OCI-LY3 (cell line): ENCODE measurements around the gene CORO6.

Experiments used
- H2AFZ ChIP-seq: fragments of 200-600, 300-600 bp; shearing (Covaris generic); 2 replicates; pipeline ENCODE4 v1.6.0; 2014; ENCODE audit warnings: antibody characterized with exemption, low read depth, low read length
- H3K27ac ChIP-seq: fragments of 200-600, 300-600 bp; sonication (generic); 2 replicates; pipeline ENCODE4 v1.5.1; 2014; ENCODE audit warnings: mild to moderate bottlenecking, low read length, moderate library complexity, mixed read lengths
- H3K27me3 ChIP-seq: fragments of 200-600, 300-600 bp; sonication (generic); 2 replicates; pipeline ENCODE4 v1.6.1; 2014; ENCODE audit warnings: low read depth, low read length, mixed read lengths
- H3K36me3 ChIP-seq: fragments of 200-600, 300-600 bp; sonication (generic); replicated peaks from 2 replicates; pipeline ENCODE3; 2014; ENCODE audit warnings: low read depth, low read length, mixed read lengths
- H3K4me1 ChIP-seq: fragments of 300-600, 200-600 bp; sonication (generic); 2 replicates; pipeline ENCODE4 v1.6.1; 2014; ENCODE audit warnings: low read length, mixed read lengths
- H3K4me2 ChIP-seq: fragments of 200-600, 300-600 bp; sonication (generic); 2 replicates; pipeline ENCODE4 v1.6.1; 2014; ENCODE audit warnings: low read length, mixed read lengths
- H3K4me3 ChIP-seq: fragments of 300-600, 200-600 bp; sonication (generic); 2 replicates; pipeline ENCODE4 v1.5.1; 2014; ENCODE audit warnings: antibody characterized with exemption, mild to moderate bottlenecking, low read length, moderate library complexity
- H3K79me2 ChIP-seq: fragments of 300-600, 200-600 bp; shearing (Covaris generic); 2 replicates; pipeline ENCODE4 v1.6.1; 2014; ENCODE audit warnings: mild to moderate bottlenecking, low read length, mixed read lengths
- H3K9ac ChIP-seq: fragments of 300-600, 200-600 bp; shearing (Covaris generic); 2 replicates; pipeline ENCODE4 v1.6.0; 2014; ENCODE audit warnings: mild to moderate bottlenecking, low read length, moderate library complexity
- H3K9me3 ChIP-seq: fragments of 200-600, 300-600 bp; shearing (Covaris generic); 2 replicates; pipeline ENCODE4 v1.6.1; 2014; ENCODE audit warnings: low read length, mixed read lengths; ENCODE audit not compliant: insufficient read depth
- H4K20me1 ChIP-seq: fragments of 200-600, 300-600 bp; sonication (generic); 2 replicates; pipeline ENCODE4 v1.6.1; 2016; ENCODE audit warnings: low read length, mixed read lengths; ENCODE audit not compliant: insufficient read depth
- CTCF ChIP-seq: fragments of 200-600, 300-600 bp; sonication (generic); IDR thresholded peaks from 2 replicates; pipeline ENCODE4 v1.5.1; 2014; ENCODE audit warnings: antibody characterized with exemption, low read length, low read depth
- EZH2phosphoT487 ChIP-seq: fragments of 200-600 bp; shearing (Covaris generic); IDR thresholded peaks from 2 replicates; pipeline ENCODE4 v1.6.1; 2018; ENCODE audit warnings: antibody characterized with exemption, mixed run types, low read depth

The CORO6 gene

GRCh38 chr17:29571883-29572681, 50.6 kb downstream of the CORO6 start:
- no peak overlapping the region for H3K27ac ChIP-seq
- H3K9ac ChIP-seq = peak overlapping the region; percentile 27; the same call in 1 of the 2 replicates
- peaks cover 23% of the 10 kb centered on the region for H3K4me1 ChIP-seq
- no peaks in the 10 kb centered on the region for H3K27me3 ChIP-seq
- H3K4me2 ChIP-seq = peak overlapping the region; percentile 68
- H3K36me3 ChIP-seq = peaks cover 11% of the 10 kb centered on the region
- no peaks in the 10 kb centered on the region for H3K9me3 ChIP-seq
- TF ChIP-seq EZH2phosphoT487 (no peak), CTCF (no peak)
- no peaks in the 10 kb centered on the region for H4K20me1 ChIP-seq
- peak overlapping the region; percentile 69 for H3K4me3 ChIP-seq
- no peaks in the 10 kb centered on the region; the same call in 1 of the 2 replicates for H3K79me2 ChIP-seq
- no peak overlapping the region for H2AFZ ChIP-seq

- Histone ChIP-seq H3K4me1 (peaks cover 23% of the 10 kb centered on the region), H3K36me3 (peaks cover 10% of the 10 kb centered on the region), H2AFZ (no peak overlapping the region), H3K27ac (no peak overlapping the region), H3K27me3 (no peaks in the 10 kb centered on the region), H3K9ac (no peak overlapping the region), H3K79me2 (peaks cover 2% of the 10 kb centered on the region; the same call in 1 of the 2 replicates), H3K9me3 (no peaks in the 10 kb centered on the region), H4K20me1 (no peaks in the 10 kb centered on the region), H3K4me3 (no peak overlapping the region), H3K4me2 (no peak overlapping the region)
- TF ChIP-seq CTCF = no peak
- no peak for TF ChIP-seq EZH2phosphoT487
Observed at GRCh38 chr17:29571486-29571882, 51.2 kb downstream of the CORO6 start.

GRCh38 chr17:29570521-29570920, 52.2 kb downstream of the CORO6 start:
- Histone ChIP-seq H2AFZ (no peak overlapping the region), H3K36me3 (peaks cover 2% of the 10 kb centered on the region), H3K9ac (no peak overlapping the region), H3K27ac (no peak overlapping the region), H3K4me3 (no peak overlapping the region), H3K4me1 (peaks cover 24% of the 10 kb centered on the region), H3K9me3 (no peaks in the 10 kb centered on the region), H3K27me3 (no peaks in the 10 kb centered on the region), H3K4me2 (no peak overlapping the region), H4K20me1 (no peaks in the 10 kb centered on the region), H3K79me2 (peaks cover 11% of the 10 kb centered on the region; the same call in 1 of the 2 replicates)
- TF ChIP-seq EZH2phosphoT487 (no peak), CTCF (no peak)

- Histone ChIP-seq H3K27ac (no peak overlapping the region), H3K36me3 (no peaks in the 10 kb centered on the region), H3K4me3 (peak overlapping the region; percentile 96), H4K20me1 (no peaks in the 10 kb centered on the region), H2AFZ (no peak overlapping the region; the same call in 1 of the 2 replicates), H3K9ac (peak overlapping the region; percentile 85), H3K4me2 (peak overlapping the region; percentile 76), H3K4me1 (peaks cover 26% of the 10 kb centered on the region), H3K79me2 (peaks cover 20% of the 10 kb centered on the region), H3K27me3 (no peaks in the 10 kb centered on the region), H3K9me3 (no peaks in the 10 kb centered on the region)
- TF ChIP-seq EZH2phosphoT487 = no peak
- no peak for TF ChIP-seq CTCF
Observed at GRCh38 chr17:29569245-29569950, 53.3 kb downstream of the CORO6 start.
